Urothelium cell line (cell line): ENCODE measurements around the gene ARVCF.

ENCODE experiments used
- DNase-seq: peaks from one replicate; pipeline ENCODE4 v3.0.0; 2011; ENCODE audit warnings: low spot score, mixed read lengths
- FAIRE-seq: peaks from 2 replicates; lab custom pipeline; 2011; peaks lifted over from hg19 to GRCh38; lab: Jason Lieb, UNC

The ARVCF gene

GRCh38 chr22:20054485-20054884 lies 37.9 kb upstream of the ARVCF start:
- DNase-seq (no peak), FAIRE-seq (no peak)

- DNase-seq (no peak), FAIRE-seq (no peak)
Observed at GRCh38 chr22:20054034-20054427, 37.4 kb upstream of the ARVCF start.

- FAIRE-seq (peak; percentile 20), DNase-seq (no peak)
Observed at GRCh38 chr22:20053407-20054033, 36.9 kb upstream of the ARVCF start.

- no peak for DNase-seq
- peak; percentile 84 for FAIRE-seq
Observed at GRCh38 chr22:20052309-20053259, 36.0 kb upstream of the ARVCF start.

DNA sequence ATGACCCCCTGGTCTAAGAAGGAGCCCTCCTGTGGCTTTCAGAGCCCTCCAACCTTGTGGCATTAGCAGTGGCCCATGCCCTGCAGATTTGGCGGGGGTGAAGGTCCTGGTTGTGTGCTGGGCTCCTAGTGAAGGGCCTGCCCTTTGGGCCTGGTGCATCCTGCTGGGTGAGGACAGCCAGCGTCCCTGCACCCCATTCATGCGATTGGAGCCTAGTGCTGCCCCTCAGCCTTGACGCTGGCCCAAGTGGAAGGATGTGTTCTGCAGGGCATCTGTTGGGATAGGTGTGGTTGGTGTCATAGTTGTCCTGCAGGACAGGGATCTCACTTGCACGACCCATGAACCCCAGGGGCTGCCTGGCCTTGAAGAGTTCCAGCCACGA lies 35.3 kb upstream of the ARVCF start:
- FAIRE-seq (no peak), DNase-seq (no peak)

DNA sequence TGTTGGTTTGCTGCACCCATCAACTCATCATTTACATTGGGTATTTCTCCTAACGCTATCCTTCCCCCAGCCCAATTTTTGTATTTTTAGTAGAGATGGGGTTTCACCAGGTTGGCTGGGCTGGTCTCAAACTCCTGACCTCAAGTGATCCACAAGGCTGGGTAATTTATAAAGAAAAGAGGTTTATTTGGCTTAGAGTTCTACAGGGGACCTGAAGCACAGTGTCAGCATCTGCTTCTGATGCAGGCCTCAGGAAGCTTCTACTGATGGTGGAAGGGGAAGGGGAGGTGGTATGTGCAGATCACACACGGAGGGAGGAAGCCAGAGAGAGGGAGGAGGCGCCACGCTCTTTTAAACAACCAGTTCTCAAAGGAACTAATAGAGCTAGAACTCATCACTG lies 30.1 kb upstream of the ARVCF start:
- FAIRE-seq (no peak), DNase-seq (no peak)

DNA sequence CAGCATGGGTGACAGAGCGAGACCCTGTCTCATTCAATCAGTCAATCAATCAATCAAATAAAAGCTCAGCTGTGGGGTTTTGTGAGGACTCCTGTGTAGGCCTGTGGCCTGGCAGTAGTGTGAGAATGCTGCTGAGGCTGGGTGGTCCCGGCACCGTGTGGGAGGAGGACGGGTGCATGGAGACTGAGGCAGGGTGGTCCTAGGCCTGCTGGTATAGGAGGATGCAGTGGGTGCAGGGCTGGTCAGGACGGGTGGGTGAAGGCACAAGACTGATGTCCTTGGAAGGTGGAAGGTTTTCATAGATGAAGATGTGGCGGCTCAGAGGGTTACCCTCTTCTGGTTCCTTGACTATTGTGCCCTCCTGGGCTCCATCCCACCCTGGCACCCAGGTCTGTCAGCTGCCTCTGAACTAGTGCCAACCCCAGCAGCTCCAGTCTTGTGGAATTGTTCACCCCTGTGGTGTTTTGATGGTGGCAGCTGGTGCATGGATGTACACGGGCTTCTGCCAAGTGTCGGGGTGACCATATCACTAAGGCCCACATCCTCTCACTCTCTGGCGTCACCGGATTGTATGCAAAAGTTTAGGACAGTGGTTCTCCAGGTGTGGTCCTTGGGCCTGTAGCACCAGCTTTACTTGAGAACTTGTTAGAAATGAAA lies 28.0 kb upstream of the ARVCF start:
- DNase-seq (no peak), FAIRE-seq (peak; percentile 40)

GRCh38 chr22:20043997-20044342 lies 27.3 kb upstream of the ARVCF start:
- peak; percentile 98 for FAIRE-seq
- DNase-seq, result no peak

DNA sequence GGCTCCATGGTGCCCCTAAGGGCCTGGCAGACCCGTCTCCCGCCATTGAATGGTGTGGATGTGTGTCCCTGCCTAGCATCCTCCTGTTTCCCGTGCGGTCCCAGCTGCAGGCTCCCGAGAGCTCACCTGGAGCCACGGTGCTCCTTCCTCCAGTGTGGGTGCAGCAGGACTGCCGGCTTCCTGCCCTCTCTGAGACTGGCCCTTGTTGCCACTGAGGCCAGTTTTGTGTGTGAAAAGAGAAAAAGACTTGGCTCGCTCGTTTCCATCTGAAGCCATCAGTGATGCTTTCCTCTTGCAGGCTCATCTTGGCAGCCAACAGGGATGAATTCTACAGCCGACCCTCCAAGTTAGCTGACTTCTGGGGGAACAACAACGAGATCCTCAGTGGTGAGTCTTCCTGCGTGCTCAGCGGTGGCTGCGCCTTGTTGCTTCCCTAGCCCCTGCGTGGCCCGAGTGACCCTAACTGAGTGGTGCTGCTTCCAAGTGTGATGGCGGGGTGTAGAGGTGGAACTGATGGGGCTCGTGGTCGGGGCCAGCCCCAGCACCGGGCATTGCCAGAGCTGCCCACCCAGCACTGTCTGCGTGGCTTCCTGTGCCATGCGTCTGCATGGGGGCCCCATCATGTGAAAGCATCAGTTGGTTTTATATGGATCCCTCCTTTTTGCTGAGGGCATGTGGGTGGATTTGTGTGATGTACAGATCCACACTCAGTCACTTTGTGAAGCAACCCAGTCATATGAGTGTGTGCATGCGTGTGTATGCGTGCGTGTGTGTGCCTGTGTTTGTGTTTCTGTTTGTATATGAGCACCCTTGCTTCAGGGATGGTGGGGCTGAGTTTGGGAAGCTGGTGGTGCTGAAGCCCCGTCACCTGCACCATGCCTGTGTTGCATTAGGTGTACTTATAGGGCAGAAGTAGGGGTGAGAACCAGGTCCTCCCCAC lies 26.7 kb upstream of the ARVCF start:
- FAIRE-seq (peak; percentile 17), DNase-seq (peak; percentile 42)

DNA sequence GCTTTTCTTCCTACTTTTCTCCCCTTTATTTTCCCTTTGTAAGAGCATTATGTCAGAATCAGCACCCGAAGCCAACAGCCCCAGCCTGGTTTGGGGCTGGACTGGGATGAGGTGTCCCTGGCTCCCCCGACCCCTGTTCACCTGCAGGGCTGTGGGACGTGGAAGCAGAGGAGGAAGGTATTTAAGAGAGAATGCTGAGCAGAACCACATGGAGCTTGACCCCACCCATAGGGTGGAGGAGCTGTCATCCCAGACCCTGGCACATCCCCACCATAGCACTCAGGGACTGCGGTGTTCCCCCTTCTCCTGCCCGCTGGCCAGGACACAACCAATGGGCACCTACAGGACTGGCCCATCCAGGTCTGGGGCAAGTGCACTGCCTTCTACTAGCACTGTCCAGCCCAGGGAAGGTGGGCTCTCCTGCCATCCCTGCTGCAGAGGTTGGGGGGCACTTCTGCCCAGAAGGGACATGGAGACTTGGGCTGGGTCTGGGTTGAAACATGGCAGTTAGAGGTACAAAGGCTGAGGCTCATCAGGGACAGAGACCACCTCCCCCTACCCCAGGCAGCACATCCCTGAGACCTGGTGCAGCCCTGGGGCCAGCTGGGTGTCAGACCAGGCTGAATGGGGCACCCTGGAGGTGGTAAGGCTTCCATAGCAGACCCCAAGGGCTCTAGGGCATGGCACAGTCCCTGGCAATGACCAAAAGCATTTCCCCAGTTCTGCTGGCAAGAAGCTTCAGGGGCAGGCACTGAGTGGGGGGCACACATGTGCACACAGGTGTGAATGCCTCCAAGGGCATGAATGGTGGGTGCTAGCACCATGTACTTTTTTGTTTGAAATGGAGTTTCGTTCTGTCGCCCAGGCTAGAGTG lies 23.9 kb upstream of the ARVCF start:
- no peak for FAIRE-seq

GRCh38 chr22:20039683-20040325 lies 23.2 kb upstream of the ARVCF start:
- FAIRE-seq, result peak; percentile 61
- no peak for DNase-seq

More for the DNA sequence above, 23.9 kb upstream of the ARVCF start:
- no peak for DNase-seq

GRCh38 chr22:20038574-20038973 lies 22.0 kb upstream of the ARVCF start:
- FAIRE-seq (no peak), DNase-seq (no peak)

DNA sequence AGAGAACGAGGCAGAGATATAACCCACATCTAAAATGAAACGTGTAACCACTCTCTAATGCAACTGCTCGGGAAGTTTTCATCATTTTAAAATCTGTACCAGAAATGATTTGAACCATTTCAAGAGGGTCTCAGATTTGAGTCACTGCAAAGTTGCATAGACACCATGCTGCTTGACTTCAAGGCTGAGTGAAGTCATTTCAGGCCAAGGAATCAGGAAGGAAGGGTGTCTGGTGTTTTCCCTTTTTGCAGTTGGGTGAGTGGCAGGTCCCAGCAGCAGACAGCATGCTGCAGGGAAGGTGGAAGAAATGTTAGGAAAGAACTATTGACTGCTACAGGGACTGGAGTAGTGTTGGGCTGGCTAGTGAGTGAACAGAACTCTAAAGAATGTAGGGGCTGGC lies 20.8 kb upstream of the ARVCF start:
- DNase-seq, result no peak

DNA sequence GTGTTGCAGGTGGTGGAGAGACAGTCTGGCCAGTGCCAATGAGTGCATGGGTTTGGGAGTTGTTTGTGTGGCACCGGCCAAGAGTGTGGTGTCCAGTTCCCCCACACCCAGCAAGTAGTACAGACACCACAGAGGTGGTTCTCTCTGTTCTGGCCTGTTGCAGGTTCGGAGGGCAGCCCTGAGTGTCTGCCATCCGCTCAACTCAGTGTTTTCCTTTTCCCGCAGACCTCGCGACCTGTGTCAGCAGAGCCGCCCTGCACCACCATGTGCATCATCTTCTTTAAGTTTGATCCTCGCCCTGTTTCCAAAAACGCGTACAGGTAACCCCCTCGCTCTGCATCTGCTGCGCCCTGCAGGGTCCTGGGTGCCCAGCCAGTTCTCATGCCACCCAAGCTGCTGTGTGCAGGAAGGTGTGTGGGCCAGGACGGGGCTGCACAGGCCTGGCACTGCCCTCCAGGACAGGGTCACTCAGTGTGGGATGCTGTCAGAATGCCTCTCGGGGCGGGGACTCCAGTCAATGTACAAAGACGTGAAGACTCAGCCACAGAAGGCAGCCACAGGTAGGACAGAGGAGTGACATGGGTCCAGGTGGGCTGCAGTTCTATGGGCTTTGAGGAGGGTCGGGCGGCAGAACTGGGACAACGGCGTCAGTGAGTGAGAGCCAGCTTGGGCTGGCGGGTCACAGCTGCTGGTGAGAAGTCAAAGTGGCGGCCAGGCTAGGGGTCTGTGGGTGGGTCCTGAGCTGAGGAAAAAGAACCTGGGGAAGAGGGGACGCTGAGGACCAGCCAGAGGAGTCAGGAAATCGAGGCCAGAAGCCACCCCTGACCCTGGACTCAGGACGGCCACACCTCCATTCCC lies 20.1 kb upstream of the ARVCF start:
- no peak for FAIRE-seq
- DNase-seq, result no peak

More for the DNA sequence above, 20.8 kb upstream of the ARVCF start:
- no peak for FAIRE-seq

DNA sequence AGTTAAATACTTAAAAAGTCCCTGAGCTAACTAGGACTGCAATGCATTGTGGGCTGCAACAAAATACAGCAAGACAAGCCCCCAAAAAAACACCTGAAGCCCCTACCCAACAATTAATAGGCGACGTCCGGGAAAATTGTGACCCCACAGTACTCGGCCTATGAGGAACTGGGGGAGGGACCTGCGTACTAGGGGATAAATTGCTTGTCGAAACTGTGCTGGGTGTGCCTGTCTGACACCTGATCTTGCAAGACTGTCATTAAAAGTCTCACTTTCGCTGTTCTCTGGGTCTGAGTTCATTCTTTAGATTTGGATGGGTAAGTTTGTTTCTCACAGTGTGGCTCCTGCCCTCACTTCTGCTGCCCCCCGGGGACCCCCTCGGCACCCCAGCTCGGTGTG lies 19.5 kb upstream of the ARVCF start:
- FAIRE-seq (no peak), DNase-seq (no peak)

DNA sequence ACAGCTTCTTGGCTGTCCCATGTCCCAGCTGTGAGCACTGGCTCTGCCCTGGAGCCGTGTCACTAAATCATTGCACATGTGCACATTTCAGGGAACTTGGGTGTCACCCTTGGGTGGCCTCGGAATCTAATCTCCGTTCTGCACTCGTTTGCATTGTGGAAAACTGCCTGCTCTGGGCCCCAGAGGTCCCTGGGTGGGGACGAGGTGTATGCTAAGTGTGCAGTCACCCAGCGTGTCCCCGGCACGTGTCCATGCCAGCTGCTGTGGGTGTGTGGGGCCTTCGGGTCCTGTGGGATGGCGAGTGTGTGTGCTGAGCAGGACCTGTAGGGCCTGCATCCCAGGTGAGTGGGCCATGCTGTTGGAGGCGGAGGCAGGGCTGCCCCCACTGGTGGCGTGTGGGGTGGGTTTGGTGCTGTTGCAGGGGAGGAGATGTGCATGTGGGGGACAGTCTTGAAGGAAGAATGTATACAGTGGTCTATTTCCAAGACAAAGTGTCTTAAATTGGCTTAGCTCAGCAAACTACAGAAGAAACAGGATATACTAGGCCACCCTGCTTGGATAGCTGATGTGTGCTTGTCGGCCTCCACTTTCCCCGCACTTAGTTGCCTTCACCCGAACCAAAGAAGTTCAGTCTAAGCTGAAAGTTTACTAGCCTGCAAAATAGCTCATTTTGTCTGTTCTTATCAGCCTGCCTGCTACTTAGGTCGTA lies 18.9 kb upstream of the ARVCF start:
- DNase-seq, result no peak
- peak; percentile 81 for FAIRE-seq

DNA sequence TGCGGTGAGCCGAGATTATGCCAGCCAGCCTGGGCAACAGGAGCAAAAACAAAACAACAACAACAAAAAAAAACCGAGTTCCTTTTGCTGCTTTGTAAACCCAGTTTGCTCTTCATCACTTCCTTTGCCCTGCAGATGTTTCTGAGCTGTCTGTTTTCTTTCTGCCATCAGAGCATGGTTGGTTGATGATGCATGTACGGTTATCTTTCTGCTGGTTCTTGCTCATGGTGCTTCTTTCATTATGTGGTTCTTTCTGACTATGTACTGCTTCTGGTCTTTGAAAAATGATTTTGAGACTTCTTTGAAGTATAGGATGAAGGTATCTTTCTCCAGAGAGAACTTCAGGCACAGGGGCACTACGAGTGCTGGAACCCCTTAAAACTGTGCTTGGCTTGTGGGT lies 17.5 kb upstream of the ARVCF start:
- DNase-seq (no peak), FAIRE-seq (no peak)
